GM18951 (cell line): ENCODE results near the gene WASHC4.
A peak's percentile ranks its signal among the peaks of the same experiment; 100 is the strongest.

Experiments
- POLR2A ChIP-seq: IDR thresholded peaks from 4 replicates; pipeline ENCODE4 v1.6.1; 2011; ENCODE audit warnings: mild to moderate bottlenecking; ENCODE audit not compliant: insufficient read length, insufficient read depth; ENCODE audit errors: extremely low read depth
- in situ Hi-C: fragments of 300-500 bp; cut with MboI; formaldehyde crosslinking; loops from one replicate; pipeline ENCODE4 v1.12.0; 2022; ENCODE audit warnings: low sequenced_read_pairs, mixed read lengths, inconsistent platforms; ENCODE audit not compliant: unreplicated experiment

WASHC4 gene

GRCh38 chr12:105107494-105108371 lies at the start of gene WASHC4:
Gene WASHC4, plus strand, starts transcription at chr12:105107731. Its CDS starts 70 bp downstream, at chr12:105107801.
- in situ Hi-C loops = no loop called here
- peak; percentile 99 for TF ChIP-seq POLR2A

- in situ Hi-C loops = loop anchor here (25.0 kb wide), 1 partner anchor 674 kb away; no protein-coding TSS in a partner anchor
- TF ChIP-seq POLR2A = no peak
These were observed 46.7 kb upstream of the WASHC4 start for GRCh38 chr12:105060715-105061378.

- TF ChIP-seq POLR2A = no peak
- in situ Hi-C loops = loop anchor here (25.0 kb wide), 1 partner anchor 677 kb away; no protein-coding TSS in a partner anchor
These were observed 42.9 kb upstream of the WASHC4 start for GRCh38 chr12:105064564-105065178.

GRCh38 chr12:105067511-105068031 lies 40.0 kb upstream of the WASHC4 start:
- in situ Hi-C loops = loop anchor here (25.0 kb wide), 1 partner anchor 680 kb away; no protein-coding TSS in a partner anchor
- TF ChIP-seq POLR2A = no peak

- in situ Hi-C loops = loop anchor here (25.0 kb wide), 1 partner anchor 683 kb away; no protein-coding TSS in a partner anchor
- TF ChIP-seq POLR2A = no peak
These were observed 37.4 kb upstream of the WASHC4 start for GRCh38 chr12:105069936-105070702.

GRCh38 chr12:105071981-105072380 lies 35.5 kb upstream of the WASHC4 start:
- in situ Hi-C loops = loop anchor here (25.0 kb wide), 1 partner anchor 685 kb away; no protein-coding TSS in a partner anchor
- TF ChIP-seq POLR2A = no peak

GRCh38 chr12:105072888-105073488 lies 34.5 kb upstream of the WASHC4 start:
- TF ChIP-seq POLR2A = no peak
- in situ Hi-C loops = loop anchor here (25.0 kb wide), 1 partner anchor 686 kb away; no protein-coding TSS in a partner anchor

- in situ Hi-C loops = no loop called here
- no peak for TF ChIP-seq POLR2A
These were observed 31.4 kb upstream of the WASHC4 start for GRCh38 chr12:105076098-105076497.

GRCh38 chr12:105076913-105077312 lies 30.6 kb upstream of the WASHC4 start:
- in situ Hi-C loops = no loop called here
- no peak for TF ChIP-seq POLR2A

- in situ Hi-C loops = no loop called here
These were observed 30.1 kb upstream of the WASHC4 start for GRCh38 chr12:105077435-105077834.

GRCh38 chr12:105078712-105079570 lies 28.6 kb upstream of the WASHC4 start:
- no peak for TF ChIP-seq POLR2A
- in situ Hi-C loops = no loop called here

More at GRCh38 chr12:105077435-105077834, 30.1 kb upstream of the WASHC4 start:
- no peak for TF ChIP-seq POLR2A

- TF ChIP-seq POLR2A = no peak
These were observed 24.5 kb upstream of the WASHC4 start for GRCh38 chr12:105083031-105083430.

More at GRCh38 chr12:105083031-105083430, 24.5 kb upstream of the WASHC4 start:
- in situ Hi-C loops = no loop called here
